ENCODE measurements around the gene LYSMD2.

The LYSMD2 gene

DNA sequence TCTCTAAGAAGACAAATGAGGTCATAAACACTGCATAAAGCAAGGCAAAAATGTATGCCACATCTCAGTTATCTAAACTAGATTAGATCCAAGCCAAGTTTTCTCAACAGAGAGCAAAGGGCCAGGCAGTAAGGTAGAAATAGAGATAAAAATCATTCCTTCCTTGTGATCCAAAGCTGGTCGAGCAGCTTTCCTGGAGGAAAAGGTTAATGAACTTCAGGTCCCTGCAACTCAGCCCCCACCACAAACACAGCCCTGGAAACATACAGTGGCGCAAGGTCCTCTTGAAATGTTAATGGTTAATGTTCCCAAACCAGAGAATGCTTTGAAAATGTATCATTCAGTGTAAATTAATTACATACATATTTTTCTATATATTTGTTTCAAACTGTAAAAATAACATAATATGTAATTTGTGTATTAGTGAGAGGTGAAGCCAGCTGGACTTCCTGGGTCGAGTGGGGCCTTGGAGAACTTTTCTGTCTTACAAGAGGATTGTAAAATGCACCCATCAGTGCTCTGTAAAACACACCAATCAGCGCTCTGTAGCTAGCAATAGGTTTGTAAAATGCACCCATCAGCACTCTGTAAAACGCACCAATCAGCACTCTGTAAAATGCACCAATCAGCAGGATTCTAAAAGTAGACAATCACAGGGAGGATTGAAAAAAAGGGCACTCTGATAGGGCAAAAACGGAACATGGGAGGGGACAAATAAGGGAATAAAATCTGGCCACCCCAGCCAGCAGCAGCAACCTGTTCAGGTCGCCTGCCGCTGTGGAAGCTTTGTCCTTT lies 17.1 kb downstream of the LYSMD2 start:
- DNase-seq (ENCODE audit: low read depth, low spot score) = no peak

DNA sequence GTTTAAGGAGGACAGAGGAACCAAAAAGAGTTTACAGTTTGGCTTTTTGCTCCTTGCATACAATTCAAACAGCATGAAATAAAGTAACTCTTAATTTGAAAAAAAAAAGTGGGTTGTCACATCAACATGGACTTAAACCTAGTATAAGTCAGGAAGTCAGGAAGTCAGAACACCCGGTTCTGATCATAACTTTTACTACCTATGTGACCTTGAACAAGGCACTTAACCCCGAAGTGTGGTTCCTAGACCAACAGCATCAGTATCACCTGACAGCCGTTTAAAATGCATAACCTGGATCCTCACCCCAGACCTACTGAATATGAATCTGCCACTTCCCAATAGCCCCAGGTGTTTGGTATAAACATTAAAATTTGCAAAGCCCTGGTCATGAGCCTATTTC lies 18.7 kb downstream of the LYSMD2 start:
- no peak for DNase-seq (ENCODE audit: low read depth, low spot score)

GRCh38 chr15:51718219-51718618 lies 19.2 kb downstream of the LYSMD2 start:
- DNase-seq (ENCODE audit: low read depth, low spot score) = no peak

- no peak for DNase-seq (ENCODE audit: low read depth, low spot score)
Measured at GRCh38 chr15:51714911-51715310, 22.5 kb downstream of the LYSMD2 start.

DNA sequence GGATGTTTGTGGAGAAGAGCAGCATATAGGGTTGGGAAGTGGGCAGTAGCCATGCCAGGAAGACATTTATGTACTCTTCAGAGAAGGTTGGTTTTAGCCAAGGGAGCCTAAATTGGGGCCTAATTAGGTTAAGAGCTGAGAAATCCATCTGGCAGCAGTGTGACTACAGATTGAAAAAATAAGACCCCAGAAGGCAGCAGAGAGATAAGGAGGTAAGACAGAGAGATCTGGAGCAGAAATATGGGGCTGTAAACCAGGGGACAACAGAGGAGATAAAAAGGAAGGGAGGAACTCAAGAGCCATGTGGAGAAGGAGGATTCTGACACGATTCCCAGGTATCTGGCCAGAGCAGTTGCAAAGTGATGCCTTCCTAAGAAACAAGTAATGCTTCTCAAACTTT lies 23.3 kb downstream of the LYSMD2 start:
- no peak for DNase-seq (ENCODE audit: low read depth, low spot score)

DNA sequence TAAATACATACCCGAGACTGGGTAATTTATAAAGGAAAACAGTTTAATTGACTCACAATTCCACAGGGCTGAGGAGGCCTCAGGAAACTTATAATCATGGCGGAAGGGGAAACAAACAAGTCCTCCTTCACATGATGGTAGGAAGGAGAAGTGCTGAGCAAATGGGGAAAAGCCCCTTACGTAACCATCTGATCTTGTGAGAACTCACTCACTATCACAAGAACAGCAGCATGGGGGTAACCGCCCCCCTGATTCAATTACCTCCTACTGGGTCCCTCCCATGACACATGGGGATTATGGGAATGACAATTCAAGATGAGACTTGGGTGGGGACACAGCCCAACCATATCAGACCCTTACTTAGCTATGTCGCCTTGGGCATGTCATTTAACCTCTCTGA lies 28.4 kb downstream of the LYSMD2 start:
- no peak for DNase-seq (ENCODE audit: low read depth, low spot score)

DNA sequence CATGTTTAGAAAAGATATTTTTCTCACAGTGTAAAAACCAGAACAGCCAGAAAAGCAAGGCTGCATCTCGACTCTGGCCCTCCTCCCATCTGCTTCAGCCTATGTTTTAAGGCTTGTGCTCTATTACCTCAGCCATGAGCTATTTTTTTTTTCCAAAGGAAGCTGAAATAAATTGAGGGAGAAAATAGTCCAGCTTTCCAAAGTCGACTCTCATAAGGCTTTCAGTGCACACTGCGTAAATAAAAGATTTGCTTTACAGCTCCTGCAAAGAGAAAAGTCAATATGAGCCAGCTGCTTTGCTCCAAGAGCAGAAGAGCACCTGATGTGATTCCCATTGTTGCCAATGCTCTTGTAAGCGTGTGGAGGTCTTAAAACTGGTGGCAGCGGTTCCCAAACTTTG lies 29.4 kb downstream of the LYSMD2 start:
- no peak for DNase-seq (ENCODE audit: low read depth, low spot score)

GRCh38 chr15:51706926-51707608 lies 30.4 kb downstream of the LYSMD2 start:
- no peak for DNase-seq (ENCODE audit: low read depth, low spot score)

DNA sequence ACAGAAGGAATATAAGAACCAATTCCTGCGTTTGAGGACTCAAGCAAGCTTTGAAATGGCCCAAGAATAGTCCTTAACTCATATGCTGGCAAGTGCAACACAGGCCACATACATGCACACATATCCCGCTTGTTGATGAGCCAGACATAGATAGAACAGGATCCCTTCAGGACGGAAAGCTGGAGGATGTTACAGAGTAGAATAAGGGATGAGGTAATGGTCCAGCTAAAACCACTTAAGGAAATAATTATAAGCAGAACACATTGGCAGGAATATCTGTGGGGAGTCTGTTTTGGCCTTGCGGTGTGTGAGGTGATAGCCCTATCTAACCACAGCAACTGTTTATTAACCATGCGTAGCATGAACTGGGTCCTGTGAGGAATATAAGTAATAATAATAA lies 31.2 kb downstream of the LYSMD2 start:
- DNase-seq (ENCODE audit: low read depth, low spot score) = no peak

DNA sequence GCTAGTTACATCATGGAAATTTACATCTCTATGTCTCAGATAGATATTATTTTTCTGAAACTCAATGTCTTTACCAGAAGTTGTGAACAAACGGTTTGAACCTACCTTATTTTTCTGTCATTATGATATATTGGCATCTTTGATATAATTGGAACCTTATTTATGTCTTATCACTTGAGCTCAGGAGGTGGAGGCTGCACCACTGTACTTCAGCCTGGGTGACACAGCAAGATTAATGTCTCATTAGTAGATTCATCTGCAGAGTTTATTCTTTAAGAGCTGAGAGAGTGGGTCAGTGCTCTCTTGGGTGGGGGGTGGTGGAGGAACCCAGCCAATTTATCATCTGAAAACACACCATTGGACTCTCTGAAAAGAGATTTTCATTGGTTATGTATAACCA lies 34.7 kb downstream of the LYSMD2 start:
- no peak for DNase-seq (ENCODE audit: low read depth, low spot score)

GRCh38 chr15:51699373-51699772 lies 38.1 kb downstream of the LYSMD2 start:
- DNase-seq (ENCODE audit: low read depth, low spot score) = no peak

GRCh38 chr15:51697163-51697562 lies 40.3 kb downstream of the LYSMD2 start:
- DNase-seq (ENCODE audit: low read depth, low spot score) = no peak

GRCh38 chr15:51696566-51696965 lies 40.9 kb downstream of the LYSMD2 start:
- no peak for DNase-seq (ENCODE audit: low read depth, low spot score)

GRCh38 chr15:51692154-51692553 lies 45.3 kb downstream of the LYSMD2 start:
- DNase-seq (ENCODE audit: low read depth, low spot score) = no peak

GRCh38 chr15:51688863-51689262 lies 48.6 kb downstream of the LYSMD2 start:
- DNase-seq (ENCODE audit: low read depth, low spot score) = no peak

DNA sequence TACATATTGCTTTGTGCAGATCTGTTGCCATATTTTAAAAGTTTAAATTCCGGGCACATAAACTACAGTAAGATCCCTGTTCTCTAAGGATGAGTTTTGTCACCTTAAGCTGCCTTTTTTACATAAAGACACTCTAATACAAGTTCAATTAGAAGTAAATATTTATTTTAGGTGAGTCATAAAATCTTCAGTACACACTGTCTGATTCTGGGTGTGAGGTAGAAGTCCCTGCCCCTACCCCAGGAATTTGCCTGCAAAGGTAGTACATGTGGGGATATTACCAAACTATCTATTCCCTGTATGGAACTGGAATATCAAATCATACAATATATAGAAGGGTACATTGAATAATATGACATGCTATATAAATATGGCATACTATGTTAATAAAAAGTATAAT lies 49.9 kb downstream of the LYSMD2 start:
- DNase-seq (ENCODE audit: low read depth, low spot score) = no peak

GRCh38 chr15:51681303-51681963 lies 56.0 kb downstream of the LYSMD2 start, which contains the start of gene SCG3:
Gene SCG3, plus strand, starts transcription at chr15:51681503. Its CDS starts 253 bp downstream, at chr15:51681756.
- no peak for DNase-seq (ENCODE audit: low read depth, low spot score)

DNA sequence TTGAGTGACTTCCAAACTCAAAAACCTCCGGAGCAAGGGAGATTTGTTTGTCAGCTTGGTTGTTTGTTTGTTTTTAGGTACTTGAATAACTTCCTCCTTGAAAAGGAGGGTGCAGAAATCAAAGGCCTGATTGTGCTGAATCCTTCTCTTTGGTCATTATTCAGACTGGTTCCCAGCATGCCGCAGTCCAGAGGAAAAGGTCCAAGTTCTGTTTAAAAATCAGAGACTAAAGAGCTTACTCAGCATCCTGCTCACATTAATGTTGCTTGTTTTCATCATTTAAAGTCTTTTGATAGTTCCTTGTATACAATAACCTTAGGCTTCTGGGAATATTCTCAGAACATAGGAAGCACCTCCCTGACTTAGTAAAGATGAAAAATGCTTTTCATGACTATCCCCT lies 57.1 kb downstream of the LYSMD2 start:
- DNase-seq (ENCODE audit: low read depth, low spot score) = no peak

GRCh38 chr15:51678096-51678495 lies 59.4 kb downstream of the LYSMD2 start:
- DNase-seq (ENCODE audit: low read depth, low spot score) = no peak

DNA sequence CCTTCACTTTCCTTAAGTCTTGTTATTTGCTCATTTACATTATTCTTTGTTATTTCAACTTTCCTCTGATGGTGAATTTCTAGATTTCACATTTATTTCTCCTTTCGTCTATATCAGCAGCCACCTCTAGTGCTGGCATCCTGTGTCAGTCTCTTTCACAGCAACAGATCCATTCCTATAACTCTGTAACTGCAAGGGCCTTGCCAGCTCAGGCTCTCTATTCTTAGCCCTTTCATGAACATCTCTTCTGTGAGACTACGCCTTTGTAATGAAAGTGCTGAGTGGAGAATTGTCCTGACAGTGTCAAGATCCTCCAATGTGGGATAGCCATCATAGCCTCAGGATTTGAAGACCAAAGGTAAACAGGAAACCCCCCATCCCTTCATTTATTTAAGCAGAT lies 60.0 kb downstream of the LYSMD2 start:
- DNase-seq (ENCODE audit: low read depth, low spot score) = no peak

- no peak for DNase-seq (ENCODE audit: low read depth, low spot score)
Measured at GRCh38 chr15:51677021-51677420, 60.4 kb downstream of the LYSMD2 start.

GRCh38 chr15:51675234-51675633 lies 62.2 kb downstream of the LYSMD2 start:
- no peak for DNase-seq (ENCODE audit: low read depth, low spot score)

Measured in activated CD4-positive, CD25-positive, alpha-beta regulatory T cell treated with anti-CD3 and anti-CD28 coated beads, Interleukin-2, amount 50 U/mL, for 16 hours (primary cell).